T-cell (primary cell): ENCODE measurements around the gene ZNF530. TPM values are rescaled to one million over a fixed set of nuclear protein-coding genes. Genes with fewer than 3 reads are reported as not detected.

Source experiments
- ATAC-seq, 4 experiments: fragments of 200-7000 bp in 3 of 4; fragments of 150-1000 bp in 1 of 4; cut with Tn5 transposase; replicated peaks in 1 of 4; 1 replicate in 3 of 4; 2 replicates in 1 of 4; pipeline ENCODE4 v1.10.0; 2021; ENCODE audit warnings: moderate library complexity in 3 of 4, mild to moderate bottlenecking in 2 of 4, moderate number of reproducible peaks in 1 of 4
- CTCF ChIA-PET, 2 donors: fragments of 300-600 bp; sonication (Branson Sonifier 250); formaldehyde crosslinking; loops; one replicate each; lab custom pipeline; 2022; ENCODE audit warnings: antibody characterized with exemption in 2 of 2; lab: Charles Lee
- POLR2A ChIA-PET, 2 donors: fragments of 300-600 bp; sonication (Branson Sonifier 250); formaldehyde crosslinking; loops; one replicate each; lab custom pipeline; 2022; ENCODE audit warnings: antibody characterized with exemption in 2 of 2; lab: Charles Lee
- DNase-seq, 35 experiments: peaks; one replicate each; pipeline versions ENCODE4 v3.0.0 to v3.0.0-alpha.2; 2013 to 2023
- H3K27ac ChIP-seq: one replicate; pipeline ENCODE4 v1.5.1; 2013; ENCODE audit warnings: low read length
- H3K27me3 ChIP-seq, 2 experiments: replicated peaks in 1 of 2; 1 replicate in 1 of 2; 2 replicates in 1 of 2; pipeline versions ENCODE4 v1.6.1 to v1.7.0; 2013; ENCODE audit warnings: low read length in 1 of 2, mixed read lengths in 1 of 2; ENCODE audit not compliant: control insufficient read depth in 2 of 2, insufficient read depth in 2 of 2; ENCODE audit errors: extremely low read depth in 1 of 2
- H3K36me3 ChIP-seq, 2 donors: 1 replicate in 1 of 2; 2 replicates in 1 of 2; pipeline versions ENCODE4 v1.6.1 to v1.7.0; 2013; ENCODE audit warnings: low read length in 1 of 2; ENCODE audit not compliant: control insufficient read depth in 2 of 2, insufficient read depth in 1 of 2; ENCODE audit errors: extremely low read depth in 1 of 2
- H3K4me1 ChIP-seq, 2 experiments: 1 replicate in 1 of 2; 2 replicates in 1 of 2; pipeline versions ENCODE4 v1.6.1 to v1.7.0; 2013; ENCODE audit warnings: low read length in 2 of 2, mixed read lengths in 1 of 2; ENCODE audit not compliant: insufficient read depth in 2 of 2, control insufficient read depth in 1 of 2; ENCODE audit errors: extremely low read depth in 1 of 2
- H3K4me3 ChIP-seq, 2 donors: 1 replicate in 1 of 2; 2 replicates in 1 of 2; pipeline versions ENCODE4 v1.5.1 to v1.7.0; 2013; ENCODE audit warnings: mild to moderate bottlenecking in 2 of 2, low read length in 1 of 2, moderate library complexity in 1 of 2; ENCODE audit not compliant: control insufficient read depth in 1 of 2; ENCODE audit errors: extremely low read depth in 1 of 2
- H3K9me3 ChIP-seq: 2 replicates; pipeline ENCODE4 v1.7.0; 2013
- H3K27ac Mint-ChIP-seq, 2 donors: one replicate each; pipeline ENCODE4 v1.8.0; 2020 to 2021; ENCODE audit warnings: mild to moderate bottlenecking in 2 of 2, mixed read lengths in 2 of 2
- H3K27me3 Mint-ChIP-seq, 2 donors: one replicate each; pipeline ENCODE4 v1.8.0; 2021 to 2022; ENCODE audit warnings: mixed read lengths in 2 of 2
- H3K36me3 Mint-ChIP-seq: one replicate; pipeline ENCODE4 v1.8.0; 2021; ENCODE audit warnings: mixed read lengths
- H3K4me1 Mint-ChIP-seq, 3 donors: one replicate each; pipeline ENCODE4 v1.8.0; 2020 to 2022; ENCODE audit warnings: mixed read lengths in 3 of 3, mild to moderate bottlenecking in 1 of 3
- H3K4me3 Mint-ChIP-seq, 3 donors: one replicate each; pipeline ENCODE4 v1.8.0; 2020 to 2022; ENCODE audit warnings: mild to moderate bottlenecking in 3 of 3, mixed read lengths in 3 of 3, moderate library complexity in 3 of 3
- H3K9me3 Mint-ChIP-seq, 3 donors: one replicate each; pipeline ENCODE4 v1.8.0; 2020 to 2022; ENCODE audit warnings: mixed read lengths in 3 of 3
- WGBS: methylation state at CpG from one replicate; pipeline ENCODE4 v1.1.5; 2013; ENCODE audit warnings: missing lambda C conversion rate; ENCODE audit not compliant: insufficient coverage; 5-methylcytosine and 5-hydroxymethylcytosine counted together
- total RNA-seq, 35 experiments: library from RNA in 6 of 35; stranded (reverse) in 6 of 35; fragments of 120-200 nt in 1 of 35; gene quantifications; one replicate each; pipeline versions ENCODE4 v1.2.1 to v1.2.4 and lab custom pipeline; 2013 to 2026

ZNF530 gene
- total RNA-seq, 5 donors from 2014 or later (not counting 1 experiment from before 2014, with no cell fraction given): 3.0 to 9.7 (median 9.2) TPM

DNA sequence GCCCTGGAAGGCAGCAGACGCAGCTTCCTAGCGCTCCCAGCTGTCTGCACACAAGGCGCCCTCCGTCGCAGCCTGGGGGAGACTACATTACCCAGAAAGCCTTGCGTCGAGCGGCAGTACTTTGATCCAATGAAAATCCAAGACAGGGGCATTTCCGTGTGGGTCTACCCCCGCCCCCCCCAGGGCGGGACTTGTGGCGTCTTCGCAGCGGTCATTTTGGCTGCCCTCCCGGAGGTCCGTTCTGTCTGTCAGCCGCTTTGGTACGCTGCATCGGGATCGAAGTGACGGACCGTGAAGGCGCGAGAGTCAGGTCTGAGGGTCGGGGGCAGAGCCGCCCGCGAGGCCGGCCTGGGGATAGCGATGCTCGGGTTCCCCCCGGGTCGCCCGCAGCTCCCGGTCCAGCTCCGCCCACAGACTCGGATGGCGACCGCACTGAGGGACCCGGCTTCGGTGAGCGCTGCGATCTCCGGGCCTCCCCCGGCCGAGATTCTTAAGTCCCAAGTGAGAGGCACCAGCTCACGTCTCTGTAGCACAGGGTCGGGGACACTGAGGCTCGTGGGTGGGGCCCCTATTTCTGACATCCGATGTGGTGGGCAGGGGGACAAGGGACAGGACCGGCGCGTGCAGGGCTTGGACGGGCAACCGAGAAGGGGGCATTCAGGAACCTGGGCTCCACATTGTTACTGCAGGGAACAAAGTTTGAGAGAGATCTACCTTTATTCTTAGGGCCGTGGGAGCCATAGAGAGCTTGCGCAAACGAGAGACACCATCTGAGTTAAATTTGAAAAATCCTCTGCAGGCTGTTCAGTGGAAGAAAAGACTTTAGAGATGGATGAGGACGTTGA lies 33.5 kb downstream of the ZNF530 start, which contains the start of gene ZNF211:
Gene ZNF211, plus strand, starts transcription at position 182 of the 845 bp plus-strand sequence. Its CDS starts 179 bp downstream, at position 361.
- H3K27me3 Mint-ChIP-seq: no peaks in the 10 kb centered on the region
- peaks cover 17 to 42% (median 32%) of the 10 kb centered on the region in 3 donors for H3K9me3 Mint-ChIP-seq
- H3K36me3 Mint-ChIP-seq: peaks cover 46% of the 10 kb centered on the region
- no peaks in the 10 kb centered on the region for H3K27me3 ChIP-seq
- H3K4me3 ChIP-seq: peak within 1 kb of the TSS; percentile 92 to 98
- peaks cover 2% of the 10 kb centered on the region for H3K9me3 ChIP-seq
- DNase-seq (peak; percentile 76 to 93 (median 85)), ATAC-seq (peak; percentile 99 to 100 (median 100))
- peak within 1 kb of the TSS; percentile 86 to 90 for H3K27ac Mint-ChIP-seq
- peak within 1 kb of the TSS; percentile 86 to 95 (median 93) for H3K4me3 Mint-ChIP-seq
- ChIA-PET CTCF (interaction anchor here (1.0 kb wide), 2 partner anchors 19 to 49 kb away, joined by 3 to 5 read pairs; partner anchors contain the start of genes ZNF134 (in 1 of the 2) and ZNF551 (in 1 of the 2)), POLR2A (interaction anchor here (0.6 to 1.0 kb wide), 2 partner anchors 94 kb away, joined by 3 read pairs; partner anchors contain the start of gene ZNF671 (in 2 of the 2))
- peaks cover 25 to 32% (median 30%) of the 10 kb centered on the region in 3 donors for H3K4me1 Mint-ChIP-seq
- peaks cover 0 to 31% of the 10 kb centered on the region in 2 donors for H3K36me3 ChIP-seq
- H3K27ac ChIP-seq: peak within 1 kb of the TSS; percentile 72
- WGBS: under 1% methylated on average over 51 of the region's 59 CpGs
- H3K4me1 ChIP-seq: peaks cover 4 to 15% of the 10 kb centered on the region in 2 experiments

DNA sequence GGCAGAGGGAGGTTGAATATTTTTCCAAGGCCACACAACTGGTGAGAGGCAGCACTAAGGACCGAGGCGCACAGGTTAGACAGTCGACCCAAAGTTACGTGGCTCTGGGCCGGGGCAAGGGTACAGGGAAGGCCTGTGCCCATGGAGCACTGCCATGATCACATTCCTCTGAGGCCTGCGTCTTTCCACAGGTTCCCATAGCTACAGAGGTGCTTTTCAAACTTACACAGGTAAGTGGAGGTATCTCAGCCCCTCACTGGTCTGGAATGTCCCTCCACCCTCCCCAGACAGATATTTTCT lies 34.1 kb downstream of the ZNF530 start:
- peaks cover 0 to 36% of the 10 kb centered on the region in 2 donors for H3K36me3 ChIP-seq
- H3K27me3 ChIP-seq: no peaks in the 10 kb centered on the region
- CTCF ChIA-PET: no interaction called here
- Mint-ChIP-seq H3K27me3 (no peaks in the 10 kb centered on the region), H3K4me1 (peaks cover 25 to 32% (median 30%) of the 10 kb centered on the region in 3 donors), H3K4me3 (peak overlapping the region; percentile 86 to 95 (median 93)), H3K9me3 (peaks cover 23 to 42% (median 33%) of the 10 kb centered on the region in 3 donors), H3K36me3 (peaks cover 52% of the 10 kb centered on the region), H3K27ac (peak overlapping the region; percentile 86 to 90)
- H3K4me1 ChIP-seq: peaks cover 4 to 15% of the 10 kb centered on the region in 2 experiments
- no peak overlapping the region for H3K27ac ChIP-seq
- no peak for DNase-seq
- POLR2A ChIA-PET: no interaction called here
- ATAC-seq: no peak
- 85% methylated on average over 5 of the region's 6 CpGs for WGBS
- H3K9me3 ChIP-seq: peaks cover 3% of the 10 kb centered on the region
- peak overlapping the region; percentile 92 to 98 for H3K4me3 ChIP-seq

DNA sequence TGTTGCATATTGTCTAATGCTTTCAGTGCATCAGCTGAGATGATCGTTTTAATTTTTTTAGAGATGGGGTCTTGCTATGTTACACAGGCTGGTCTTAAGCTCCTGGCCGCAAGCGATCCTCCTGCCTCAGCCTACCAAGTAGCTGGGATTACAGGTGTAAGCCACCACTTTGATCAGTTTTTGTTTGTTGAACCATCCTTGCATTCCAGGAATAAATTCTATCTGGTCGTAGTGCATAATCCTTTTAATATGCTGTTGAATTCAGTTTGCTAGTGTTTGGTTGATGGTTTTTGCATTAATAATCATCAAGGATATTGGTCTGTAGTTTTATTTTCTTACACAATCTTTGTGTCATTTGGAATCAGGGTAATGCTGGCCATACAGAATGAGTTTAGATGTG lies 37.7 kb downstream of the ZNF530 start:
- Mint-ChIP-seq H3K9me3 (peaks cover 27 to 64% (median 53%) of the 10 kb centered on the region in 3 donors), H3K36me3 (peaks cover 86% of the 10 kb centered on the region), H3K4me3 (no peak overlapping the region), H3K27ac (no peak overlapping the region), H3K4me1 (peaks cover 25 to 30% (median 30%) of the 10 kb centered on the region in 3 donors), H3K27me3 (no peaks in the 10 kb centered on the region)
- POLR2A ChIA-PET: interaction anchor here in 1 of 2 donors (0.7 kb wide), 1 partner anchor 12 kb away, joined by 4 read pairs; no protein-coding TSS in a partner anchor
- Histone ChIP-seq H3K27me3 (no peaks in the 10 kb centered on the region), H3K4me1 (peaks cover 4 to 15% of the 10 kb centered on the region in 2 experiments), H3K4me3 (no peak overlapping the region), H3K36me3 (peaks cover 23 to 72% of the 10 kb centered on the region in 2 donors), H3K27ac (no peak overlapping the region), H3K9me3 (peaks cover 32% of the 10 kb centered on the region)
- 100% methylated on average over 1 of the region's 4 CpGs for WGBS
- ATAC-seq (no peak), DNase-seq (no peak)
- CTCF ChIA-PET: interaction anchor here in 1 of 2 donors (0.7 kb wide), 1 partner anchor 247 kb away, joined by 3 read pairs; no protein-coding TSS in a partner anchor

DNA sequence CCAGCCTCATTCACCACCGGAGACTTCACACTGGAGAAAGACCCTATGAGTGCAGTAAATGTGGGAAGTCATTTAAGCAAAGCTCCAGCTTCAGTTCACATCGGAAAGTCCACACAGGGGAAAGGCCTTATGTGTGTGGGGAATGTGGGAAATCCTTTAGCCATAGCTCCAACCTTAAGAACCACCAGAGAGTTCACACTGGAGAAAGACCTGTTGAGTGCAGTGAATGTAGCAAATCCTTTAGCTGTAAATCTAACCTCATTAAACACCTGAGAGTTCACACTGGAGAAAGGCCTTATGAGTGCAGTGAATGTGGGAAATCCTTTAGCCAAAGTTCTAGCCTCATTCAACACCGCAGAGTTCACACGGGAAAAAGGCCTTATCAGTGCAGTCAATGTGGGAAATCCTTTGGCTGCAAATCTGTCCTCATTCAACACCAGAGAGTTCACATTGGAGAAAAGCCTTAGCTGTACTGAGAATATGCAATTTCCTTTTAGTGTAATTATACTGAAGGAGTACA lies 42.1 kb downstream of the ZNF530 start:
- ChIA-PET CTCF (interaction anchor here in 1 of 2 donors (1.0 kb wide), 1 partner anchor 30 kb away, joined by 3 read pairs; no protein-coding TSS in a partner anchor), POLR2A (no interaction called here)
- H3K9me3 Mint-ChIP-seq: peaks cover 24 to 60% (median 57%) of the 10 kb centered on the region in 3 donors
- peaks cover 39% of the 10 kb centered on the region for H3K9me3 ChIP-seq
- DNase-seq (no peak), ATAC-seq (no peak)
- no peaks in the 10 kb centered on the region for H3K4me1 ChIP-seq
- H3K36me3 ChIP-seq: peaks cover 25 to 56% of the 10 kb centered on the region in 2 donors
- peak overlapping the region in 1 of 2 donors; percentile 15 for H3K4me3 ChIP-seq
- no peak overlapping the region for H3K4me3 Mint-ChIP-seq
- H3K4me1 Mint-ChIP-seq: no peaks in the 10 kb centered on the region
- no peak overlapping the region for H3K27ac Mint-ChIP-seq
- H3K27me3 ChIP-seq: no peaks in the 10 kb centered on the region
- H3K36me3 Mint-ChIP-seq: peaks cover 67% of the 10 kb centered on the region
- no peaks in the 10 kb centered on the region for H3K27me3 Mint-ChIP-seq
- WGBS: no CpG with 5 or more reads among the region's 4 CpGs
- no peak overlapping the region for H3K27ac ChIP-seq

DNA sequence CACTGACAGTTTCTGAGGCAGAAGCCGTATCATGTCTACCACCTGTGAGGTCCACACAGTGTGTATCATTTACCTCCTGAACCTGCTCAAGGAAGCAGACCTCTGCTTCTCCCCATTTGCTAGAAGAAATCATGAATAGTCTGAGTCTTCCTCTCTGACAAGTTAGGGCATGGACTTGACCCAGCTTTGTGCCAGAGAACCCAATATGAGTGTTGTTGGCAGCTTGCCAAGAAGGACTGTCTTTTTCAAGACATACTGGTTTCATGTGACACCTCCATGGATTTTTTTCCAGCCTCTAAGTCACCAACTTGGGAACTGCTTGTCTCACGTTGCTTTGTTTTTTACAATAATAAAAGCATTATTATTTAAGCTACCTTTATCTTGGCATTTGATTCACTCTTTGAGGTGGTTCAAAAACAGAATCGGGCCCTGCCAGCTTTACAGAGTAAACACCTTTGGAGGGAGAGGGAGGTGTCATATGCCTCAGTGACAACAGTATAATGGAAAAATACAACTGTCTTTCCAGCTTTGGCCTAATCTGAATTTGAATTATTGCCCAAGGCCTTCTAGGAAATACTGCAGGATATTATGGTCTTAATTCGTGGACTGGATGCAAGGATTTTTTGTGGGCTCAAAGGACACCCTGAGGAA lies 42.8 kb downstream of the ZNF530 start:
- no peak overlapping the region for H3K27ac Mint-ChIP-seq

DNA sequence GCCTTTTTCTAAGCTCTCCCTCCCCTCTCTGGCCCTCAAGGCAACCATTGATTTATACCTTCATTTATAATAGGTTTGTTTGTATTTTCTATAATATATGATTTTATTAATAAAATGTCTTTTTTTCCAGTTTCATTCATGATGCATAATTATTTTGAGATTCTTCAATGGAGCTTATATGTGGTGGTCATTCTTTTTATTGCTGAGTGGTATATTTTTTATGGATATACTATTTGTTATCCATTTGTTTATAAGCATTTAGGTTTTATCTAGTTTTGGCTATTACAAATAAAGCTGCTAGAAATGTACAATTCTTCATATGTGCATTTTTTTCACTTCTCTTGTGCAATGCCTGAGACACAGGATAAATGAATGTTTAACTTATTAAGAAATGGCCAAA lies 44.0 kb downstream of the ZNF530 start:
- Mint-ChIP-seq H3K4me1 (no peaks in the 10 kb centered on the region), H3K9me3 (peaks cover 19 to 60% (median 58%) of the 10 kb centered on the region in 3 donors), H3K36me3 (peaks cover 52% of the 10 kb centered on the region), H3K4me3 (no peak overlapping the region), H3K27ac (no peak overlapping the region), H3K27me3 (no peaks in the 10 kb centered on the region)
- no peaks in the 10 kb centered on the region for H3K27me3 ChIP-seq
- H3K36me3 ChIP-seq: peaks cover 25 to 39% of the 10 kb centered on the region in 2 donors
- H3K9me3 ChIP-seq: peaks cover 37% of the 10 kb centered on the region
- no peak overlapping the region for H3K4me3 ChIP-seq
- DNase-seq (no peak), ATAC-seq (no peak)
- POLR2A ChIA-PET: interaction anchor here in 1 of 2 donors (0.5 kb wide), 1 partner anchor 807 kb away, joined by 5 read pairs; no protein-coding TSS in a partner anchor
- no peaks in the 10 kb centered on the region for H3K4me1 ChIP-seq
- H3K27ac ChIP-seq: no peak overlapping the region
- CTCF ChIA-PET: no interaction called here

More for the DNA sequence above, 42.8 kb downstream of the ZNF530 start:
- Mint-ChIP-seq H3K4me1 (no peaks in the 10 kb centered on the region), H3K27me3 (no peaks in the 10 kb centered on the region), H3K9me3 (peaks cover 19 to 58% (median 58%) of the 10 kb centered on the region in 3 donors), H3K4me3 (no peak overlapping the region), H3K36me3 (peaks cover 63% of the 10 kb centered on the region)
- no peak for ATAC-seq
- H3K36me3 ChIP-seq: peaks cover 25 to 49% of the 10 kb centered on the region in 2 donors
- H3K4me1 ChIP-seq: no peaks in the 10 kb centered on the region
- no peaks in the 10 kb centered on the region for H3K27me3 ChIP-seq
- DNase-seq: no peak
- H3K27ac ChIP-seq: no peak overlapping the region
- no peak overlapping the region for H3K4me3 ChIP-seq
- H3K9me3 ChIP-seq: peaks cover 37% of the 10 kb centered on the region
- ChIA-PET POLR2A (no interaction called here), CTCF (no interaction called here)
- WGBS: 90% methylated on average over 1 of the region's 4 CpGs
